Measurements from ENCODE around the gene WDR7. TPM values are rescaled to one million over a fixed set of nuclear protein-coding genes. Genes with fewer than 3 reads are reported as not detected.

Gene WDR7
- total and polyA plus RNA-seq, 9 of the 15 experiments (the other 6 are each of a cell fraction or from before 2014, with no cell fraction given): 1.4 to 9.4 (median 5.3) TPM

- intact Hi-C loops (cut with micrococcal nuclease) (no loop called here), in situ Hi-C loops (cut with MboI) (no loop called here)
- H3K36me3 ChIP-seq (ENCODE audit: control insufficient read depth, insufficient read depth, low read length): no peaks in the 10 kb centered on the region
- TF ChIP-seq RB1 (IDR thresholded peaks at IDR 0.05; ENCODE audit: low read depth) (no peak), TEAD2 (tag; IDR thresholded peaks at IDR 0.05) (no peak), MYNN (IDR thresholded peaks at IDR 0.05) (no peak), MYNN (CRISPR knock-in tag; IDR thresholded peaks at IDR 0.05) (no peak), ZNF589 (CRISPR knock-in tag; IDR thresholded peaks at IDR 0.05; ENCODE audit: low read depth) (no peak), KDM1A (IDR thresholded peaks at IDR 0.05) (no peak), ETS2 (tag; IDR thresholded peaks at IDR 0.05; ENCODE audit: borderline replicate concordance, poor library complexity, severe bottlenecking) (no peak), POLR2G (IDR thresholded peaks at IDR 0.05; ENCODE audit: low read depth, low read length) (no peak), BDP1 (IDR thresholded peaks at IDR 0.05; ENCODE audit: insufficient read depth, insufficient read length) (no peak), ETV6 (IDR thresholded peaks at IDR 0.05; ENCODE audit: borderline replicate concordance in 1 of 2, low read depth in 2 of 2, low read length in 1 of 2) (no peak), ETV6 (CRISPR knock-in tag; IDR thresholded peaks at IDR 0.05; ENCODE audit: borderline replicate concordance) (no peak), TFAP4 (CRISPR knock-in tag; IDR thresholded peaks at IDR 0.05; ENCODE audit: borderline replicate concordance) (no peak), ZNF274 (IDR thresholded peaks at IDR 0.05; ENCODE audit: borderline replicate concordance, low read depth, low read length) (no peak)
- H3K9ac ChIP-seq (ENCODE audit: insufficient read depth in 1 of 2, low read depth in 2 of 2, low read length in 2 of 2): no peak overlapping the region
- H2AFZ ChIP-seq (ENCODE audit: low read depth, low read length): no peak overlapping the region
- H3K4me3 ChIP-seq: no peak overlapping the region
- H3K27ac ChIP-seq (ENCODE audit: extremely low read depth, low read depth, low read length): no peak overlapping the region
- ChIA-PET CTCF (ENCODE audit: low intra/inter-chr PET ratio) (no interaction called here), POLR2A (no interaction called here)
- H3K9me3 ChIP-seq (replicated peaks; ENCODE audit: control insufficient read depth, insufficient read depth, low read depth, low read length): no peaks in the 10 kb centered on the region
- no peak for DNase-seq (ENCODE audit: extremely low read depth in 1 of 4, low spot score in 3 of 4)
- H3K4me2 ChIP-seq (ENCODE audit: insufficient read depth, low read length): no peak overlapping the region
- no peak for ATAC-seq
- H3K9me1 ChIP-seq (ENCODE audit: control insufficient read depth, insufficient read depth, low read length): no peaks in the 10 kb centered on the region
- H3K4me1 ChIP-seq (replicated peaks in 1 of 2; ENCODE audit: control insufficient read depth in 2 of 2, insufficient read depth in 2 of 2, low read length in 2 of 2): no peaks in the 10 kb centered on the region
- H3K27me3 ChIP-seq (ENCODE audit: control insufficient read depth in 2 of 2, insufficient read depth in 2 of 2, low read length in 2 of 2): no peaks in the 10 kb centered on the region
- no peaks in the 10 kb centered on the region for H3K79me2 ChIP-seq (ENCODE audit: control insufficient read depth, insufficient read depth, low read length)
- 23% methylated on average over 5 of the region's 5 CpGs for WGBS (ENCODE audit: insufficient coverage, low coverage, missing lambda C conversion rate)
- H4K20me1 ChIP-seq (replicated peaks; ENCODE audit: control insufficient read depth, insufficient read depth, low read length): no peaks in the 10 kb centered on the region
- FAIRE-seq: no peak
- no TSS peak for BruUV-seq (replicated peaks)
These were observed 336.1 kb downstream of the WDR7 start for GRCh38 chr18:56987236-56987635.

All from K562 (cell line).